Ishikawa (cell line): ENCODE results near the gene SPIRE2.

ENCODE experiments used
- CEBPB ChIP-seq: IDR thresholded peaks from 2 replicates; pipeline ENCODE4 v1.6.1; 2012
- CREB1 ChIP-seq: IDR thresholded peaks from 2 replicates; pipeline ENCODE4 v1.6.1; 2012; ENCODE audit warnings: low read depth
- EGR1 ChIP-seq: IDR thresholded peaks from 2 replicates; pipeline ENCODE4 v1.6.1; 2012
- EP300 ChIP-seq: IDR thresholded peaks from 2 replicates; pipeline ENCODE4 v1.6.1; 2012; ENCODE audit warnings: borderline replicate concordance
- FOXM1 ChIP-seq: IDR thresholded peaks from 2 replicates; pipeline ENCODE4 v1.6.1; 2012; ENCODE audit warnings: low read depth, borderline replicate concordance
- NFIC ChIP-seq: IDR thresholded peaks from 2 replicates; pipeline ENCODE4 v1.6.1; 2012
- RAD21 ChIP-seq: IDR thresholded peaks from 2 replicates; pipeline ENCODE4 v1.6.1; 2012; ENCODE audit warnings: low read depth
- TAF1 ChIP-seq: IDR thresholded peaks from 2 replicates; pipeline ENCODE4 v1.6.1; 2012; ENCODE audit warnings: low read depth, mild to moderate bottlenecking
- TCF12 ChIP-seq: IDR thresholded peaks from 2 replicates; pipeline ENCODE4 v1.6.1; 2012; ENCODE audit warnings: low read depth
- TEAD4 ChIP-seq: IDR thresholded peaks from 2 replicates; pipeline ENCODE4 v1.6.1; 2012
- YY1 ChIP-seq: IDR thresholded peaks from 2 replicates; pipeline ENCODE4 v1.6.1; 2012; ENCODE audit warnings: low read depth
- ZBTB7A ChIP-seq: IDR thresholded peaks from 2 replicates; pipeline ENCODE4 v1.6.1; 2012; ENCODE audit warnings: low read depth
- TF ChIP-seq, protein P1 (sequence below): IDR thresholded peaks from 2 replicates; pipeline ENCODE4 v1.6.1; 2012
- TF ChIP-seq, protein P2 (sequence below): IDR thresholded peaks from 2 replicates; pipeline ENCODE4 v1.6.1; 2012
- TF ChIP-seq, protein P3 (sequence below): IDR thresholded peaks from 2 replicates; pipeline ENCODE4 v1.6.1; 2012; ENCODE audit warnings: low read depth, mild to moderate bottlenecking

Gene SPIRE2

DNA sequence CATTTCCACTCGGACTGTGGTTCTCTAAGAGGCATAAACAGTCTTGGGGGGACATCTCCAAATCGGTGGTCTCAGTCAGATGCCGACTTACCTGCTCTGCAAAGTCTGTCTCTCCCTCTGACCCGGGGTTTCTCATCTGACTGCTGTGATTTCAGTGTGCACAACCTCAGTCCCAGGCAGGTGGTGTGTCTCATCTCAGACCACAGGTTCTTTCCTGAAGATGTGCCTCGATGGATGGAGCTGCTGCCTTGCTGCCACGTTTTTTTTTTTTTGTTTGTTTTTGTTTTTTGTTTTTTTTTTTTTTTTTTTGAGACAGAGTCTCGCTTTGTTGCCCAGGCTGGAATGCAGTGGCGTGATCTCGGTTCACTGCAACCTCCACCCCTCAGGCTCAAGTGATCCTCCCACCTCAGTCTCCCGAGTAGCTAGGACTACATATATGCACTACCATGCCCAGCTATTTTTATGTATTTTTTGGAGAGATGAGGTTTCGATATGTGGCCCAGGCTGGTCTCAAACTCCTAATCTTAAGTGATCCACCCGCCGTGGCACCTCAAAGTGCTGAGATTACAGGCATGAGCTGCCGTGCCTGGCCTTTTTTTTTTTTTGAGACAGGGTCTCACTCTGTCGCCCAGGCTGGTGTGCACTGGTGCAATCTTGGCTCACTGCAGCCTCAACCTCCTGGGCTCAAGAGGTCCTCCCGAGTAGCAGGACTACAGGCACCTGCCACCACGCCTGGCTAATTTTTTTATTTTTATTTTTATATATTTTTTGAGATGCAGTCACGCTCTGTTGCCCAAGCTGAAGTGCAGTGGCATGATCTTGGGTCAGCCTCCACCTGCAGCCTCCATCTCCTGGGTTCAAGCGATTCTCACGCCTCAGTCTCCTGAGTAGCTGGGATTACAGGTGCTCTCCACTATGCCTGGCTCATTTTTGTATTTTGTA, 15.4 kb downstream of the SPIRE2 start:
- TF ChIP-seq TCF12: no peak
- TF ChIP-seq, protein P1, sequence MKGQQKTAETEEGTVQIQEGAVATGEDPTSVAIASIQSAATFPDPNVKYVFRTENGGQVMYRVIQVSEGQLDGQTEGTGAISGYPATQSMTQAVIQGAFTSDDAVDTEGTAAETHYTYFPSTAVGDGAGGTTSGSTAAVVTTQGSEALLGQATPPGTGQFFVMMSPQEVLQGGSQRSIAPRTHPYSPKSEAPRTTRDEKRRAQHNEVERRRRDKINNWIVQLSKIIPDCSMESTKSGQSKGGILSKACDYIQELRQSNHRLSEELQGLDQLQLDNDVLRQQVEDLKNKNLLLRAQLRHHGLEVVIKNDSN: no peak
- no peak for TF ChIP-seq YY1
- TF ChIP-seq TAF1: no peak
- TF ChIP-seq ZBTB7A: no peak
- 0 out of 2 replicates have a peak, but pooled peaks have one; percentile 19 for TF ChIP-seq TEAD4

DNA sequence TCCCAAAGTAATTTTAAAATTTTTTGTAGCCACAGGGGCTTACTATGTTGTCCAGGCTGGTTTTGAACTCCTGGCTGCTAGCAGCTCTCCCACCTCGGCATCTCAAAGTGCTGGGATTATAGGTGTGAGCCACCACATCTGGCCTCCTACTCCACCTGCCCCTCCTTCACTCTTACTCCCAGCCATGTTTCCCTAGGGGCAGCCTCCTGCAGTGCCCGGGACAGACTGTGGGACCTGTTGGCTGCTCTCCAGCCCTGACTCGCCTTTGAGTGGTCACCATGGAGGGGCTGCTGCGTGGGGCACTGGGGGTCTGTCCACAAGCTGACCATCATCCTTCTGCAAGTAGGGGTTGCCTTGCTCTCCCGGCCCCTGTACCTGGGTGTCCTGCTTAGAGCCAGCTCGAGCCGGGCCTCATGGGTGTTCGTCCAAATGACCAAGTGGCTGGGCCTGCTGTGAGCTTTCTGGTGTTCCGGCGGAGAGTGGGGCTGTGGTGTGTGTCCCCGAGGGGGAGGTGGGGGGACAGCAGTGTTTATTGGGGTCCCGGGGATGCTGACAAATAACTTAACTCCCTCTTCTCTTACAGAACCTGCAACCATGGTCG, 16.6 kb downstream of the SPIRE2 start:
- TF ChIP-seq CREB1 (no peak), NFIC (no peak), TEAD4 (no peak), TAF1 (no peak), TCF12 (no peak), EGR1 (no peak), YY1 (no peak), RAD21 (no peak), ZBTB7A (no peak), FOXM1 (no peak), CEBPB (no peak), EP300 (no peak)
- TF ChIP-seq, protein P1: no peak
- TF ChIP-seq, protein P2, sequence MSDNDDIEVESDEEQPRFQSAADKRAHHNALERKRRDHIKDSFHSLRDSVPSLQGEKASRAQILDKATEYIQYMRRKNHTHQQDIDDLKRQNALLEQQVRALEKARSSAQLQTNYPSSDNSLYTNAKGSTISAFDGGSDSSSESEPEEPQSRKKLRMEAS: no peak; the same call in 1 of the 2 replicates
- TF ChIP-seq, protein P3, sequence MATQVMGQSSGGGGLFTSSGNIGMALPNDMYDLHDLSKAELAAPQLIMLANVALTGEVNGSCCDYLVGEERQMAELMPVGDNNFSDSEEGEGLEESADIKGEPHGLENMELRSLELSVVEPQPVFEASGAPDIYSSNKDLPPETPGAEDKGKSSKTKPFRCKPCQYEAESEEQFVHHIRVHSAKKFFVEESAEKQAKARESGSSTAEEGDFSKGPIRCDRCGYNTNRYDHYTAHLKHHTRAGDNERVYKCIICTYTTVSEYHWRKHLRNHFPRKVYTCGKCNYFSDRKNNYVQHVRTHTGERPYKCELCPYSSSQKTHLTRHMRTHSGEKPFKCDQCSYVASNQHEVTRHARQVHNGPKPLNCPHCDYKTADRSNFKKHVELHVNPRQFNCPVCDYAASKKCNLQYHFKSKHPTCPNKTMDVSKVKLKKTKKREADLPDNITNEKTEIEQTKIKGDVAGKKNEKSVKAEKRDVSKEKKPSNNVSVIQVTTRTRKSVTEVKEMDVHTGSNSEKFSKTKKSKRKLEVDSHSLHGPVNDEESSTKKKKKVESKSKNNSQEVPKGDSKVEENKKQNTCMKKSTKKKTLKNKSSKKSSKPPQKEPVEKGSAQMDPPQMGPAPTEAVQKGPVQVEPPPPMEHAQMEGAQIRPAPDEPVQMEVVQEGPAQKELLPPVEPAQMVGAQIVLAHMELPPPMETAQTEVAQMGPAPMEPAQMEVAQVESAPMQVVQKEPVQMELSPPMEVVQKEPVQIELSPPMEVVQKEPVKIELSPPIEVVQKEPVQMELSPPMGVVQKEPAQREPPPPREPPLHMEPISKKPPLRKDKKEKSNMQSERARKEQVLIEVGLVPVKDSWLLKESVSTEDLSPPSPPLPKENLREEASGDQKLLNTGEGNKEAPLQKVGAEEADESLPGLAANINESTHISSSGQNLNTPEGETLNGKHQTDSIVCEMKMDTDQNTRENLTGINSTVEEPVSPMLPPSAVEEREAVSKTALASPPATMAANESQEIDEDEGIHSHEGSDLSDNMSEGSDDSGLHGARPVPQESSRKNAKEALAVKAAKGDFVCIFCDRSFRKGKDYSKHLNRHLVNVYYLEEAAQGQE: no peak

DNA sequence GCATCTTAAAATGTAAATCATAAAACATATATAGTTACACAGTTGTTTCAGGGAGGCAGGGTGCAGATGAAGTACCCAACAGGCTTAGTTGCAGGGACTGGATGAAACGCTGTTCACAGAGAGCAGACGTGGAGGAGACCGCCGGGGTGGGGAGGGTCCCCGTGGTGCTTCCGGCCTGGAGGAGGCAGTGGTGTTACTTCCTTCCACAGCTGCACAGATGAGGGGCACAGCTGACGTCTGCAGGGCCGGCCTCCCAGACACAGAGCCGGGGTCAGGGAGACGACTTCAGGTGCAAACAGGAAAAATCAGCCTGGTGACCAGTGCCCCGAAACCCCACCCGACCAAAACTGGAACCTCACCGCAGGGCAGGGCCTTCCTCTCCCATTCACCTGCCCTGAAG, 17.1 kb downstream of the SPIRE2 start:
- TF ChIP-seq ZBTB7A (no peak), TEAD4 (no peak), NFIC (no peak), YY1 (no peak), EP300 (no peak)
- TF ChIP-seq, protein P1: no peak
- TF ChIP-seq, protein P3: no peak

DNA sequence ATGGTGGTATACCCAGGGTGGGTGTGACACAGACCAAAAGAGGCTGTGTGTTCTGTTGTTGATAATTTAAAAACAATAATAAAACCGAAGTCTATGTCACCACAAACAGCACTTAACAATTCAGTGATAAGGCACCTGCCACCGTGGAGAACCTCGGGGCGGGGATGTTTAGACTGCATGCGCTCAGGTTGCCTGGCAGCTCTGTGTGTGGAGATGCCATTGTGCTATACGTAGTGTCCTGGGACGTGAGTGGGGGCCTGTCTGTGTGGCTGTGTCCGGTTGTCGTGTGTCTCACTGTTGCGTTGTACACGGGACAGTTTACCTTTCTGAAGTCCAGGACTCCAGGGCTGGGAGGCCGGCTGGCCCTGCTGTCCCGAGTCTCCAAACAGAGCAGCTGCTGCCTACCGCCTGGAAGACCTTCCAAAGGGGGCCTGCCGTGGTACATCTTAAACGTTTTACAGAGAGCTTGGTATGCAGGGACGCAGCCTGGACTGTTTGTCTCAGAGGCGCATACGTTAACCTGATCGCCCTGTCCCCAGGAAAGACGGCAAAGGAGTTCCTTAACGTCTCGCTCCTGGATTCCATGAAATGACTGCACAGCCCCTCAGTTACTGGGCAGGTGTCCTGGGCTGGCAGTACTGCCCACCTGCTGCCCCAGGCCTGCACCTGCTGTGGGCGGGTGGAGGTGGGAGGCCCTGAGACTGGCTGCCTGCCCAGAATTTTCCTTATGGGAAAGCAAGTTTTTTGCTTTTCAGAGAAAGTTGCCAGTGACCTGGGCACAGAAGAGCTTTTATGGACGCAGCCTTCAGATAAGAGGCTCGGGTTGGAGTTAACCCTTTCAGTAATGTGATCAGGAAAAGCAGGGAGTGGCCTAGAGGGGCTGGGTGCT, 19.0 kb downstream of the SPIRE2 start:
- no peak; the same call in 1 of the 2 replicates for TF ChIP-seq YY1
- peak; percentile 91 for TF ChIP-seq NFIC
- TF ChIP-seq EP300: peak; percentile 84; the same call in 1 of the 2 replicates
- TF ChIP-seq RAD21: peak; percentile 6; the same call in 1 of the 2 replicates
- TF ChIP-seq, protein P2: peak; percentile 48; the same call in 1 of the 2 replicates
- TF ChIP-seq ZBTB7A: peak; percentile 75
- TF ChIP-seq, protein P1: no peak
- TF ChIP-seq TAF1: no peak
- TF ChIP-seq TCF12: peak; percentile 97
- TF ChIP-seq TEAD4: peak; percentile 84
- TF ChIP-seq EGR1: peak; percentile 82
